Astrocyte of the cerebellum (primary cell): Measurements from ENCODE around the gene SYNE3.

Experiments used
- DNase-seq: peaks from one replicate; pipeline ENCODE4 v3.0.0-alpha.2; 2011; ENCODE audit warnings: low read depth
- H3K4me3 ChIP-seq: 2 replicates; pipeline ENCODE4 v1.5.1; 2011; ENCODE audit warnings: mild to moderate bottlenecking, low read depth, low read length, moderate library complexity
- CTCF ChIP-seq: IDR thresholded peaks from 2 replicates; pipeline ENCODE4 v1.5.1; 2012; ENCODE audit warnings: low read length, low read depth, moderate library complexity, mild to moderate bottlenecking; ENCODE audit errors: missing control alignments
- in situ Hi-C: cut with HindIII; loops from 2 replicates; pipeline ENCODE4 v1.10.0; 2017; ENCODE audit warnings: low sequenced_read_pairs

SYNE3 gene

GRCh38 chr14:95557832-95558231 is 41.4 kb upstream of the SYNE3 start:
- in situ Hi-C loops, result loop anchor here (25.0 kb wide), 1 partner anchor 429 kb away; no protein-coding TSS in a partner anchor
- no peak for TF ChIP-seq CTCF
- no peak overlapping the region for H3K4me3 ChIP-seq
- no peak for DNase-seq

GRCh38 chr14:95557291-95557690 is 40.8 kb upstream of the SYNE3 start:
- no peak overlapping the region for H3K4me3 ChIP-seq
- TF ChIP-seq CTCF, result no peak
- DNase-seq, result no peak
- in situ Hi-C loops, result loop anchor here (25.0 kb wide), 1 partner anchor 430 kb away; no protein-coding TSS in a partner anchor

DNA sequence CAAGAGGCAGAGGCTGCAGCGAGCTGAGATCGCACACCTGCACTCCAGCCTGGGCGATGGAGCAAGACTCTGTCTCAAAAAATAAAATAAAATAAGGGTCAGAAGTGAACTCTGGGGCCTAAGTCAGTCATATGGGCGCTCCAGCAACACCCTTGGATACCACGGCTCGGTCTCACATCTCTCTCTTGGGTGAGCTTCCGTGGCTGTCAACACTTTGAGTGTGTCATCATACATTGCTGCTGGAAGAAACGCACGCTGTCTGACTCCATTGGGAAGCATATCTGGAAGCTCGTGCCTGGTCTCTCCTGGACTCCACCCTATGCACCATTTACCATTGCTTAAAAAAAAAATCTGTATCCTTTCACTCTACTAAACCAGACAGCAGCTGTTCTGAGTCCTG is 38.6 kb upstream of the SYNE3 start:
- in situ Hi-C loops, result loop anchor here (25.0 kb wide), 1 partner anchor 432 kb away; no protein-coding TSS in a partner anchor
- no peak for DNase-seq
- TF ChIP-seq CTCF, result no peak
- no peak overlapping the region for H3K4me3 ChIP-seq

DNA sequence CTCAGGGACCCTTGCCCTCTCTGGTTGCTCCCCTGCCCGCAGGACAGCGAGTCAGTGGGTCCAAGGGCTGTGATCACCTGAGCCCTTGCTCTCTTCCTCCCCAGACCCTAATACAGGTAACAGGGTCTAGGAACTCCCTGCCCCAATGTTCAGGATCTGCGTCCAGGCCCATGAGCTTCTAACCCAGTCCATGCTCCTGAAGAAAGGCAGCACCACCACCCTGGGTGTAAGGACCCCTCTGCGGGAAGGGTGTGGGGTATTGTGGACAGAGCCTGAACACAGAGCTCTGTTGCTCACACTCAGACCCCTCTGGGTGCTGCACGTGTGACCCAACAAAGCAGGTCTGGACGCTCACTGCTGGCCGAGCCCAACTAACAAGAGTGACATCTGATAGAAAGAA is 36.7 kb upstream of the SYNE3 start:
- in situ Hi-C loops, result loop anchor here (25.0 kb wide), 1 partner anchor 434 kb away; no protein-coding TSS in a partner anchor
- DNase-seq, result no peak
- no peak for TF ChIP-seq CTCF
- no peak overlapping the region for H3K4me3 ChIP-seq

GRCh38 chr14:95551435-95551834 is 35.0 kb upstream of the SYNE3 start:
- no peak for DNase-seq
- in situ Hi-C loops, result loop anchor here (25.0 kb wide), 1 partner anchor 436 kb away; no protein-coding TSS in a partner anchor
- no peak overlapping the region for H3K4me3 ChIP-seq
- no peak for TF ChIP-seq CTCF

- H3K4me3 ChIP-seq, result no peak overlapping the region
- no peak for TF ChIP-seq CTCF
- in situ Hi-C loops, result loop anchor here (25.0 kb wide), 1 partner anchor 437 kb away; no protein-coding TSS in a partner anchor
- DNase-seq, result no peak
Measured at GRCh38 chr14:95549656-95550585, 33.5 kb upstream of the SYNE3 start.
